Aorta (tissue), 5 donors: ENCODE results near the gene DPY19L1. TPM values are rescaled to one million over a fixed set of nuclear protein-coding genes. Genes with fewer than 3 reads are reported as not detected.
"Not testable (repeated sequence)": the region's sequence is repeated elsewhere in the genome, so short reads cannot be mapped to it uniquely, and the experiment has no call there.

Source experiments
- ATAC-seq: fragments of 200-7000 bp; cut with Tn5 transposase; one replicate; pipeline ENCODE4 v1.9.1; 2022; ENCODE audit warnings: moderate library complexity; ENCODE audit not compliant: low FRiP score
- DNase-seq, 2 donors: peaks; one replicate each; pipeline ENCODE4 v3.0.0-alpha.2; 2020
- H3K27ac ChIP-seq, 2 donors: one replicate each; pipeline ENCODE4 v1.5.1; 2013; ENCODE audit warnings: low read length in 2 of 2, mild to moderate bottlenecking in 2 of 2, moderate library complexity in 2 of 2, control low read depth in 1 of 2, inconsistent platforms in 1 of 2, low read depth in 1 of 2
- H3K27me3 ChIP-seq, 2 donors: one replicate each; pipeline ENCODE4 v1.6.1; 2013; ENCODE audit warnings: control low read depth in 1 of 2, low read length in 1 of 2, mild to moderate bottlenecking in 1 of 2, moderate library complexity in 1 of 2; ENCODE audit not compliant: insufficient read depth in 2 of 2, control insufficient read depth in 1 of 2
- H3K36me3 ChIP-seq, 2 donors: one replicate each; pipeline ENCODE4 v1.6.1; 2013; ENCODE audit warnings: control low read depth in 1 of 2, low read length in 1 of 2, mild to moderate bottlenecking in 1 of 2; ENCODE audit not compliant: insufficient read depth in 2 of 2, control insufficient read depth in 1 of 2
- H3K4me1 ChIP-seq, 2 donors: one replicate each; pipeline ENCODE4 v1.6.1; 2013; ENCODE audit warnings: low read length in 2 of 2, control low read depth in 1 of 2, mild to moderate bottlenecking in 1 of 2, moderate library complexity in 1 of 2; ENCODE audit not compliant: insufficient read depth in 2 of 2, control insufficient read depth in 1 of 2
- H3K4me3 ChIP-seq, 2 donors: one replicate each; pipeline ENCODE4 v1.5.1; 2013; ENCODE audit warnings: low read length in 2 of 2, control low read depth in 1 of 2, mild to moderate bottlenecking in 1 of 2
- H3K9me3 ChIP-seq: one replicate; pipeline ENCODE4 v1.6.1; 2013; ENCODE audit warnings: mild to moderate bottlenecking, low read length; ENCODE audit not compliant: control insufficient read depth
- WGBS, 2 donors: extraction: QIAGEN DNeasy Blood & Tissue Kit; methylation state at CpG; one replicate each; pipeline ENCODE4 v1.1.7; 2013; 5-methylcytosine and 5-hydroxymethylcytosine counted together
- intact Hi-C, 2 donors: fragments of 100-400 bp; cut with DNase I; formaldehyde crosslinking; loops; one replicate each; pipeline versions ENCODE4 v1.14.2 to v1.15.0; 2022
- polyA plus RNA-seq, 2 donors: library from polyadenylated mRNA; stranded (reverse); fragments of 200-250 nt; gene quantifications; one replicate each; pipeline ENCODE4 v1.2.3, GENCODE V29; 2013
- total RNA-seq, 2 donors: library from RNA; stranded (reverse); fragmentation: NEBNext Ultra II Directional; extraction: Animal tissue kit (Norgen Biotek cat#: 25700); gene quantifications; one replicate each; pipeline ENCODE4 v1.2.1, GENCODE V29; 2021
- donor health status: healthy with polysubstance abuse.
- donor health status: Bipolar disorder and iron deficiency.
- donor health status: DM: no; HTN: no; CAD: no.
- donor health status: DM: no; HTN: no; CAD: no.
- donor health status: DM: yes; HTN: yes; CAD: no.

Gene DPY19L1
- total and polyA plus RNA-seq, 4 donors = 4.3 to 30.8 (median 19.5) TPM

- DNase-seq (no peak), ATAC-seq (no peak)
- Histone ChIP-seq H3K4me3 (no peak overlapping the region), H3K27ac (no peak overlapping the region), H3K9me3 (no peaks in the 10 kb centered on the region), H3K27me3 (no peaks in the 10 kb centered on the region), H3K4me1 (no peaks in the 10 kb centered on the region), H3K36me3 (no peaks in the 10 kb centered on the region)
- intact Hi-C loops = no loop called here
- WGBS, 2 donors = 95 to 96% methylated on average over 3 of the region's 3 CpGs
These were observed 84.5 kb downstream of the DPY19L1 start for GRCh38 chr7:34952822-34953221.

- H3K27me3 ChIP-seq = no peaks in the 10 kb centered on the region
- ATAC-seq (no peak), DNase-seq (no peak)
- intact Hi-C loops = no loop called here
- H3K4me3 ChIP-seq = no peak overlapping the region
- H3K9me3 ChIP-seq = no peaks in the 10 kb centered on the region
- no peak overlapping the region for H3K27ac ChIP-seq
- no peaks in the 10 kb centered on the region for H3K4me1 ChIP-seq
- H3K36me3 ChIP-seq = no peaks in the 10 kb centered on the region
These were observed 87.9 kb downstream of the DPY19L1 start for GRCh38 chr7:34949361-34949760.

DNA sequence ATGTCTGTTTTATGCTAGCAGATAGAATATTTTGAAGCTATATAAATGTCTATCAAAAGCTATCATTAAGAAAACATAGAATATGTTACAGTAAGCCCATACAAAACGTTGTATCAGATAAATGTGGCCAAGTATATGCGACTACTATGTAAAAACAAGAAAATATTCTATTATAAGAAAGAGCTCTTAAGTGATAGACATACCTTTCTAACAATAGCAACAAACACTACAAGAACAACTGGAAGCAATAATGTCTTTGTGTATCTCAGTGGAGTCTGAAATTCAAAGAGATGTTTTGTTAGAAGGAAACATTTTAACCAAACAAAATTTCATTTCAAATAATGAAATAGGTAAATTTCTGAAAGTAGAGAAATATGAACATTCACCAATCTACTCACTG lies 89.9 kb downstream of the DPY19L1 start:
- H3K9me3 ChIP-seq, H3K4me1 ChIP-seq, intact Hi-C loops, H3K36me3 ChIP-seq, DNase-seq, H3K4me3 ChIP-seq, H3K27me3 ChIP-seq, H3K27ac ChIP-seq, ATAC-seq: not testable (repeated sequence)
- WGBS, 2 donors = 51 to 52% methylated on average over 2 of the region's 2 CpGs

- intact Hi-C loops = no loop called here
- Histone ChIP-seq H3K4me3 (no peak overlapping the region), H3K4me1 (no peaks in the 10 kb centered on the region), H3K36me3 (no peaks in the 10 kb centered on the region), H3K27ac (no peak overlapping the region), H3K9me3 (no peaks in the 10 kb centered on the region), H3K27me3 (no peaks in the 10 kb centered on the region)
- 80 to 81% methylated on average over 4 of the region's 4 CpGs for WGBS, 2 donors
- ATAC-seq (no peak), DNase-seq (no peak)
These were observed 90.8 kb downstream of the DPY19L1 start for GRCh38 chr7:34946486-34946885.

DNA sequence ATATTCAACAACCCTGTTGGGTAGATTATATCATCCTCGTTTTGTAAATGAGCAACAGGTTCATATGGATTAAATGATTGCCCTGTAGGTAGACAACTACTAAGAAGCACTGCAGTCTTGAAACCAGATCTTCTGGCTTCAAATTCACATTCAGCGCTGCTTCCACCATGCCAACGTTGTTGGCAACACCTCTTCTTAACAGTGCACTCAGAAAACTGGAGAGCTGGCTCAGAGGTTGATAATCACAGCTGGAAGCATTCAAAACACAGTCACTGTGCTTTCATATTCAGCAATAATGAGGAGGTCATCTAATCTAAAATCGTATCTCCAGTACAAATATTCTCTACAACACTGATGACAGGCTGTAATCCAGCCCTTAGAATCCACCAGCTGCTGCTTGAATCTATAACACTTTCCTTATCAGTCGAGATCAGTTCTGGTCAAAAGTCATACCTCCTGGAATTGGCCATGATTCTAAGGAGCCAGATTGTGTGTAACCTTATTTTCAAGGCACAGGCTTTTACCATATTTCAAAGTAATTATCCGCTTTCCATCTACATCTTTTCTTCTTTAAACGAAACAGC lies 91.3 kb downstream of the DPY19L1 start:
- 66 to 73% methylated on average over 7 of the region's 7 CpGs for WGBS, 2 donors
- ATAC-seq, H3K27ac ChIP-seq, intact Hi-C loops, H3K4me3 ChIP-seq, H3K4me1 ChIP-seq, H3K36me3 ChIP-seq, H3K27me3 ChIP-seq, H3K9me3 ChIP-seq, DNase-seq: not testable (repeated sequence)

DNA sequence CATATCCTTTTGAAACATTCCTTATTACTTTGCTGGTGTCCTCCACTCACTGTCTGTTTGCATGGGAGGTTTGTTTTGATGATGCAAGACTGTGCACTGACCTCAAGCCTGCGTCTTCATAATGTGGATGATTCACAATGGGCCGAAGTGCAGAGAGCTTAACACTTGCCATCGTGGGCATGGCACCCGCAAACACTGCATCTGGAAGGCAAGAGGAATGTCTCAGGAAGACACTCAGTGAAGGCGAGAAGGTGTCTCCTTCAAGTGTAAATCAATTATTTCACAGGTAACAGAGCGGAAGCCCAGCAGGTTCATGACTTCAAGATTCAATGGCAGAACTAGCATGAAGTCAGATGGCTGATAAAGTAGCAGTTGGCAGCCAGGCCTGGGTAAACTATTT lies 98.1 kb downstream of the DPY19L1 start:
- H3K27ac ChIP-seq = no peak overlapping the region
- no peaks in the 10 kb centered on the region for H3K9me3 ChIP-seq
- H3K4me1 ChIP-seq = no peaks in the 10 kb centered on the region
- H3K4me3 ChIP-seq = no peak overlapping the region
- DNase-seq (no peak), ATAC-seq (no peak)
- no peaks in the 10 kb centered on the region for H3K27me3 ChIP-seq
- 81 to 87% methylated on average over 6 of the region's 6 CpGs for WGBS, 2 donors
- no peaks in the 10 kb centered on the region for H3K36me3 ChIP-seq
- intact Hi-C loops = no loop called here

DNA sequence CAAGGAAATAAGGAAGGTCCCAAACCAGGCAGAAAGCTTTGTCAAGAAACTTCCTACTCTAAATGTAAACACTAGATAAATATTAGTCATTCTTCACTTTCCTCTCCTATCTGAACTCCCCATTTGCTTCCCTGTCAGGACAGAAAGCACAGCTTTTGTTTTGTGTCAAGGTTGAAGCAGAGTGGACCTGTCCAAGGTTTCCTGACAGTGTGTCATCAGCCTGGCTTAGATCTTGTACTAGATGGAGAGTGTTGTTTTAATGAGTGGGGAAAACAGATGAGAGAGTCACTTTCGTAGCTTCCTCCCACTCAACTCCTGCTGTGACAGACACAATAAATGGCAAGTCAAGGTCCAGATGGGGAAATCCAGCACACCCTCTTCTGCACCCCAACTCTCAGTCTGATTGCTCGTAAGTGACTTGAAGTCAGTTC lies 101.5 kb downstream of the DPY19L1 start:
- H3K9me3 ChIP-seq, H3K36me3 ChIP-seq, ATAC-seq, H3K27me3 ChIP-seq, H3K4me3 ChIP-seq, DNase-seq, intact Hi-C loops, H3K4me1 ChIP-seq, H3K27ac ChIP-seq: not testable (repeated sequence)
- WGBS, 2 donors = 83 to 93% methylated on average over 2 of the region's 2 CpGs

- 96 to 97% methylated on average over 1 of the region's 1 CpG for WGBS, 2 donors
- no peak overlapping the region for H3K27ac ChIP-seq
- no peaks in the 10 kb centered on the region for H3K9me3 ChIP-seq
- ATAC-seq (no peak), DNase-seq (no peak)
- no peak overlapping the region for H3K4me3 ChIP-seq
- H3K4me1 ChIP-seq = no peaks in the 10 kb centered on the region
- no peaks in the 10 kb centered on the region for H3K27me3 ChIP-seq
- intact Hi-C loops = no loop called here
- H3K36me3 ChIP-seq = peaks cover 0 to 3% of the 10 kb centered on the region in 2 donors
These were observed 105.5 kb downstream of the DPY19L1 start for GRCh38 chr7:34931739-34932138.

DNA sequence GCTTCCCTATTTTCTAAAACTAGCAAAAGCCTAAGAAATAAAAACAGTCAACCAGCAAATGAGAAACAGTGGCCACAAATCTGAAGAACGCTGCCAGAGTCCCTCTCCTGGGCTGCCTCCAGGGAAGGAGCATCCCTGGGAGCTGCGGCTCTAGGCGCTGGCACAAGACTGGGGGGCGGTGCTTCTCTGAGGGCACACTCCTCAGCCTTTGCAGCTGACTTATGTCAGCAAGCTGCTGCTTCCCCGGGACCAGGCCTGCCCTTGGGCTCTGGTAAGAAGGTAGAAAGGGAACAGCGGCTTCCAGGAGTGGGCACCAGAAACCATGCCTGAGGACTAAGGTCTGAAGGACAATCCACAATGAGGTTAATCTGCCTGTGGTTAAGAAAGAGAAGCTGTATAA lies 107.5 kb downstream of the DPY19L1 start:
- ATAC-seq, H3K36me3 ChIP-seq, intact Hi-C loops, H3K27me3 ChIP-seq, DNase-seq, H3K9me3 ChIP-seq, H3K4me3 ChIP-seq, H3K4me1 ChIP-seq, H3K27ac ChIP-seq: not testable (repeated sequence)
- WGBS, 2 donors = 75 to 83% methylated on average over 6 of the region's 6 CpGs
